ENCODE measurements around the gene PLA2G7. TPM values are rescaled to one million over a fixed set of nuclear protein-coding genes. Genes with fewer than 3 reads are reported as not detected.

Gene PLA2G7
- total RNA-seq (2022) (not detected in 2 replicates), Bru-seq, nascent RNA (not detected), BruChase-seq, experiment 1, labeled RNA remaining after a 6-hour chase (percentile 3 among the genes with signal in this experiment), BruChase-seq, experiment 2, labeled RNA remaining after a 2-hour chase (not detected)
- long read RNA-seq, result 0 reads

- Mint-ChIP-seq H3K9me3 (ENCODE audit: unreplicated experiment) (no peaks in the 10 kb centered on the region), H3K4me1 (ENCODE audit: insufficient read depth, unreplicated experiment) (no peaks in the 10 kb centered on the region), H3K27ac (ENCODE audit: low read depth, unreplicated experiment) (no peak within 1 kb of the TSS), H3K27me3 (ENCODE audit: insufficient read depth, unreplicated experiment) (peaks cover 12% of the 10 kb centered on the region), H3K36me3 (ENCODE audit: insufficient read depth, unreplicated experiment) (no peaks in the 10 kb centered on the region), H3K4me3 (ENCODE audit: unreplicated experiment) (peak within 1 kb of the TSS; percentile 53)
- intact Hi-C loops (cut with micrococcal nuclease), result no loop called here
- BruUV-seq (replicated peaks), result no TSS peak
- peak; percentile 16 for DNase-seq (ENCODE audit: unreplicated experiment)
- TF ChIP-seq CTCF (IDR thresholded peaks at IDR 0.05; ENCODE audit: unreplicated experiment), result no peak
- ChIA-PET POLR2A (interaction anchor here (0.6 kb wide), 1 partner anchor 18 kb away, joined by 3 read pairs; no protein-coding TSS in a partner anchor), CTCF (interaction anchor here (0.9 kb wide), 1 partner anchor 30 kb away, joined by 3 read pairs; no protein-coding TSS in a partner anchor)
Observed at GRCh38 chr6:46734867-46735719, at the start of gene PLA2G7. Gene PLA2G7, minus strand, starts transcription at chr6:46735375. Its CDS starts 12,484 bp downstream, at chr6:46722891.

GRCh38 chr6:46784535-46784934 is 49.4 kb upstream of the PLA2G7 start:
- no peak for TF ChIP-seq CTCF (IDR thresholded peaks at IDR 0.05; ENCODE audit: unreplicated experiment)
- no TSS peak for BruUV-seq (replicated peaks)
- intact Hi-C loops (cut with micrococcal nuclease), result loop anchor here (10.0 kb wide), 1 partner anchor 260 kb away; the partner anchor contains the start of gene ADGRF1
- H3K27ac Mint-ChIP-seq (ENCODE audit: low read depth, unreplicated experiment), result no peak overlapping the region
- no peaks in the 10 kb centered on the region for H3K4me1 Mint-ChIP-seq (ENCODE audit: insufficient read depth, unreplicated experiment)
- no peak overlapping the region for H3K4me3 Mint-ChIP-seq (ENCODE audit: unreplicated experiment)
- H3K36me3 Mint-ChIP-seq (ENCODE audit: insufficient read depth, unreplicated experiment), result no peaks in the 10 kb centered on the region
- H3K27me3 Mint-ChIP-seq (ENCODE audit: insufficient read depth, unreplicated experiment), result peaks cover 10% of the 10 kb centered on the region
- ChIA-PET CTCF (interaction anchor here (1.0 to 1.1 kb wide), 2 partner anchors 8 to 78 kb away, joined by 3 read pairs; partner anchors contain the start of gene MEP1A), POLR2A (interaction anchor here (1.3 kb wide), 1 partner anchor 10 kb away, joined by 5 read pairs; no protein-coding TSS in a partner anchor)
- no peak for DNase-seq (ENCODE audit: unreplicated experiment)
- no peaks in the 10 kb centered on the region for H3K9me3 Mint-ChIP-seq (ENCODE audit: unreplicated experiment)

GRCh38 chr6:46781478-46782378 is 46.6 kb upstream of the PLA2G7 start:
- no peaks in the 10 kb centered on the region for H3K9me3 Mint-ChIP-seq (ENCODE audit: unreplicated experiment)
- H3K27me3 Mint-ChIP-seq (ENCODE audit: insufficient read depth, unreplicated experiment), result peaks cover 10% of the 10 kb centered on the region
- no peaks in the 10 kb centered on the region for H3K36me3 Mint-ChIP-seq (ENCODE audit: insufficient read depth, unreplicated experiment)
- intact Hi-C loops (cut with micrococcal nuclease), result loop anchor here (1.0 to 10.0 kb wide), 7 partner anchors 67 to 691 kb away; partner anchors contain the start of gene ADGRF1
- no TSS peak for BruUV-seq (replicated peaks)
- DNase-seq (ENCODE audit: unreplicated experiment), result peak; percentile 78
- H3K27ac Mint-ChIP-seq (ENCODE audit: low read depth, unreplicated experiment), result no peak overlapping the region
- ChIA-PET POLR2A (no interaction called here), CTCF (interaction anchor here (0.7 to 1.3 kb wide), 4 partner anchors 66 to 507 kb away, joined by 3 to 6 read pairs (median 6); no protein-coding TSS in a partner anchor)
- H3K4me3 Mint-ChIP-seq (ENCODE audit: unreplicated experiment), result no peak overlapping the region
- H3K4me1 Mint-ChIP-seq (ENCODE audit: insufficient read depth, unreplicated experiment), result no peaks in the 10 kb centered on the region
- peak; percentile 53 for TF ChIP-seq CTCF (IDR thresholded peaks at IDR 0.05; ENCODE audit: unreplicated experiment)
